Measurements from ENCODE around the gene PALD1.

- TF ChIP-seq RFX5 (IDR thresholded peaks at IDR 0.05; ENCODE audit: low read length) = no peak
- no peak for TF ChIP-seq RAD21 (IDR thresholded peaks at IDR 0.05; ENCODE audit: low read length)
- TF ChIP-seq CTCF (IDR thresholded peaks at IDR 0.05) = no peak
- TF ChIP-seq REST (IDR thresholded peaks at IDR 0.05; ENCODE audit: low read depth, low read length) = no peak
- TF ChIP-seq POLR2AphosphoS5 (IDR thresholded peaks at IDR 0.05; ENCODE audit: low read depth, low read length) = no peak
- no peak for TF ChIP-seq EZH2phosphoT487 (IDR thresholded peaks at IDR 0.05; ENCODE audit: borderline replicate concordance, low read depth)
- TF ChIP-seq TAF1 (IDR thresholded peaks at IDR 0.05; ENCODE audit: borderline replicate concordance, low read depth, low read length) = no peak
- TF ChIP-seq JUND (IDR thresholded peaks at IDR 0.05) = no peak
These were observed 2.5 kb downstream of the PALD1 start for GRCh38 chr10:70481105-70481504.

Measured in SK-N-SH (cell line).